ENCODE data around the gene ZNF689.

DNA sequence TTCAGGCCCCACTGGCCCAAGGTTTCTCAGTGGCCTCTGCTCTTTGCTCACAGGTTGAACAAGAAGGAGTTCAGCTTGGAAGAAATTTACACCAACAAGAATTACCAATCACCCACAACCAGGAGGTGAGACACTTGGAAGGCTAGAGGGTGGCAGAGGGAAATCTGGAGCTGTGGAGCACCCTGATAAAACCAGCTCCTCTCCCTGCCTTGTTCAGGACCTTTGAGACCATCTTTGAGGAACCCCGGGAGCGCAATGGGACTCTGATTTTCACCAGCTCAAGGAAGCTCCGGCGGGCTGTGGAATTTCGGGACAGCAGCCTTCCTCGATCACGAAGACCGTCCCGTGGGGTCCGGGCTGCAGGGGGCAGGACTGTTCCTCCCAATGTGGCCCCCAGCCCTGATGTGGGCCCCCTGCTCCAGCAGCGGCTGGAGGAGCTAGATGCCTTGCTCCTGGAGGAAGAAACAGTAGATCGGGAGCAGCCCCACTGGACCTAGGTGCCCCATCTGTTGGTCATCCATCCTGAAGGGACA is 45.7 kb upstream of the ZNF689 start:
- TF ChIP-seq NFRKB (IDR thresholded peaks at IDR 0.05) (no peak), SP1 (IDR thresholded peaks at IDR 0.05) (no peak)

All from HEK293T (cell line).